Vagina (tissue), 2 donors: ENCODE results near the gene CHRM1.

Experiments used
- CTCF ChIP-seq, 3 experiments: fragments of 450-650 bp in 2 of 3; fragments of 200-600 bp in 1 of 3; sonication (generic) in 1 of 3; IDR thresholded peaks; one replicate each; pipeline ENCODE4 v1.5.1; 2017 to 2019; ENCODE audit warnings: antibody characterized with exemption in 3 of 3, mild to moderate bottlenecking in 2 of 3, moderate library complexity in 2 of 3
- POLR2A ChIP-seq, 2 donors: fragments of 450-650 bp; IDR thresholded peaks; one replicate each; pipeline ENCODE4 v1.6.1; 2017; ENCODE audit warnings: antibody characterized with exemption in 2 of 2, mild to moderate bottlenecking in 2 of 2, moderate library complexity in 2 of 2

GRCh38 chr11:62881579-62882430 is 39.4 kb downstream of the CHRM1 start:
- no peak for TF ChIP-seq CTCF (IDR thresholded peaks at IDR 0.05)
- peak in 1 of 2 donors; percentile 7 for TF ChIP-seq POLR2A (IDR thresholded peaks at IDR 0.05)
